GM10248 (cell line): ENCODE results near the gene RHO.
"Not testable (repeated sequence)": the region's sequence is repeated elsewhere in the genome, so short reads cannot be mapped to it uniquely, and the experiment has no call there.

Experiments used
- CTCF ChIA-PET: fragments of 300-600 bp; sonication (Branson Sonifier 250); formaldehyde crosslinking; extraction: SDS; loops from one replicate; lab custom pipeline; 2021; ENCODE audit warnings: antibody characterized with exemption; lab: Yijun Ruan, JAX
- POLR2A ChIA-PET: fragments of 350-650 bp; sonication (Branson Sonifier 250); formaldehyde crosslinking; extraction: SDS; loops from one replicate; lab custom pipeline; 2020; ENCODE audit warnings: antibody characterized with exemption; lab: Yijun Ruan, JAX
- DNase-seq: peaks from one replicate; pipeline ENCODE4 v3.0.0; 2012; ENCODE audit errors: extremely low spot score
- CTCF ChIP-seq: IDR thresholded peaks from 2 replicates; pipeline ENCODE4 v1.5.1; 2012; ENCODE audit warnings: mild to moderate bottlenecking, low read depth; ENCODE audit errors: extremely low read depth, missing control alignments, control extremely low read depth

The RHO gene

DNA sequence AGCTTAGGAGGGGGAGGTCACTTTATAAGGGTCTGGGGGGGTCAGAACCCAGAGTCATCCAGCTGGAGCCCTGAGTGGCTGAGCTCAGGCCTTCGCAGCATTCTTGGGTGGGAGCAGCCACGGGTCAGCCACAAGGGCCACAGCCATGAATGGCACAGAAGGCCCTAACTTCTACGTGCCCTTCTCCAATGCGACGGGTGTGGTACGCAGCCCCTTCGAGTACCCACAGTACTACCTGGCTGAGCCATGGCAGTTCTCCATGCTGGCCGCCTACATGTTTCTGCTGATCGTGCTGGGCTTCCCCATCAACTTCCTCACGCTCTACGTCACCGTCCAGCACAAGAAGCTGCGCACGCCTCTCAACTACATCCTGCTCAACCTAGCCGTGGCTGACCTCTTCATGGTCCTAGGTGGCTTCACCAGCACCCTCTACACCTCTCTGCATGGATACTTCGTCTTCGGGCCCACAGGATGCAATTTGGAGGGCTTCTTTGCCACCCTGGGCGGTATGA is at the start of gene RHO:
RHO (plus strand) TSS at position 51 of the 512 bp plus-strand sequence; CDS start at position 146, 95 bp downstream.
- no peak for TF ChIP-seq CTCF
- CTCF ChIA-PET, result interaction anchor here (1.1 kb wide), 1 partner anchor 11 kb away, joined by 3 read pairs; no protein-coding TSS in a partner anchor
- DNase-seq, result no peak
- POLR2A ChIA-PET, result no interaction called here

DNA sequence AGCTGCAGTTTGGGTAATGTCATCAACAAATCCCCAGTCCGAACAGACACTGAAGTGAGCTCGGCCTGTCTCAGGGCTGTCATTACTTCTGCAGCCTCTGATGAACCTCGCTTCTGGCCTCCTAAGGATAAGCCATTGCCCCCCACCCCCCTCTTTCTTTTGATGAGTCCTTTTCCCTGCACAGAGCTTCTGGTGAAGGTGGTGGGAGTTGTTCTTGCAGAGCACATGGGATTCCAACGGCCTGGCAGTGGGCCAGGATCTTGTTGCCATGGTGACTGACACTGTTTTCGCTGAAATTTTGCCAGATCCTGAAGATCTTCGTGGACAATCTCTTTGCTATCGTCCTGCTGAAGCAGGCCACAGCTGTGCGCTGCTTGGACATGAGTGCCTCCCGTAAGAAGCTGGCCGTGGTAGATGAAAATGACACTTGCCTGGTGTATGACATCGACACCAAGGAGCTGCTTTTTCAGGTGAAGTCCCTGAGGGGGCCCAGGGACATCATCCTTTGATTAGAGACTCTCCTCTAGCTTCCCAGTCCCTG is 47.1 kb upstream of the RHO start:
- ChIA-PET POLR2A (interaction anchor here (0.6 kb wide), 1 partner anchor 12 kb away, joined by 3 read pairs; no protein-coding TSS in a partner anchor), CTCF (interaction anchor here (0.6 to 2.6 kb wide), 7 partner anchors 9 to 453 kb away, joined by 3 to 17 read pairs (median 4); no protein-coding TSS in a partner anchor)
- DNase-seq, result not testable (repeated sequence)

DNA sequence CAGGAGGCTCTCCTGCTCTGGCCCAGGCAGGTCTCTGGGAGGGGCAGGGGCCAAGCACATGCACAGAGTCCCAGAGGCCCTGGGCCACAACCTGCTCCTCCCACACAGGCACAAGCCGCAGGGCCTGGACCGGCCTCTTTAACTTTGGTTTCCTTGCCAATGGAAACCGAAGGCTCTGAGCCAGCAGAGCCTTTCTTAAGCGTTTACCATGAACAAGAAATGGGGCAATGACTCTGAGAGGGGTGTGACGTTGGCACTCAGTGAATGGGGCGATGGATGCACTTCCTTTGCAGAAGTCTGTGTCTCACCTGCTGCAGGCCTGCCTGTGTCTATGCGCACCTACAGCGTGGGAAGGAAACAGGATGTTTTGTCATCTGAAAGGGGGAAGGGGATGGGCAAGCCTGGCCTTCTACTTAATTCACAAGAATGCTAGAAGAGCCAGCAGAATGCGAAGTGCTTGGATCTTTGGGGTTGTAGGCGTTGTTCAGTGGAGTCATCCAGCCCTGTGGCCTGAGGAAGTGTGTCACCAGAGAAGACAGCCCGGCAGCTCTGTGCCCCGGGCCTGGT is 46.6 kb upstream of the RHO start:
- DNase-seq, result no peak
- CTCF ChIA-PET, result interaction anchor here (1.7 to 2.6 kb wide), 3 partner anchors 9 to 99 kb away, joined by 5 to 17 read pairs (median 10); no protein-coding TSS in a partner anchor
- POLR2A ChIA-PET, result interaction anchor here (0.6 kb wide), 1 partner anchor 12 kb away, joined by 3 read pairs; no protein-coding TSS in a partner anchor
- TF ChIP-seq CTCF, result no peak

DNA sequence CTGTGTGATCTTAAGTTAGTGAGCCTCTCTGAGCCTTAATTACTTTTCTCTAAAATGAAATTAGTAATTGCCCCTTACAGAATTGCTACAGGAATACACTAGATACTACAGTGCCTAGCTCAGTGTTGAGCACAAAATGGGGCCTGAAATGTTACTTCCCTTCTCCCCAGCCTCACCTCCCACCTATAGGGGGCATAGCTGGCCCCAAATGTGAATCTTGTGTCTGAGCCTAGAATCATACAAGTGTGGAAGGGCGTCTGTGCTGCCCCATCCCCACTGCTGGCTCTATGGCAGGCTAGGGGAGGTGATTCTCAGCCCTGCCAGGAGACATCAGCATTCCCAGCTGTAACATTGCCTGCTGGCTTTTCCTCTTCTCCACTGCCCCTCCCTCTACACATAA is 45.7 kb upstream of the RHO start:
- CTCF ChIA-PET, result interaction anchor here (1.7 kb wide), 1 partner anchor 100 kb away, joined by 5 read pairs; no protein-coding TSS in a partner anchor
- no peak for DNase-seq
- POLR2A ChIA-PET, result no interaction called here
- no peak for TF ChIP-seq CTCF

- POLR2A ChIA-PET, result no interaction called here
These were observed 44.6 kb upstream of the RHO start for GRCh38 chr3:129483870-129484269.

DNA sequence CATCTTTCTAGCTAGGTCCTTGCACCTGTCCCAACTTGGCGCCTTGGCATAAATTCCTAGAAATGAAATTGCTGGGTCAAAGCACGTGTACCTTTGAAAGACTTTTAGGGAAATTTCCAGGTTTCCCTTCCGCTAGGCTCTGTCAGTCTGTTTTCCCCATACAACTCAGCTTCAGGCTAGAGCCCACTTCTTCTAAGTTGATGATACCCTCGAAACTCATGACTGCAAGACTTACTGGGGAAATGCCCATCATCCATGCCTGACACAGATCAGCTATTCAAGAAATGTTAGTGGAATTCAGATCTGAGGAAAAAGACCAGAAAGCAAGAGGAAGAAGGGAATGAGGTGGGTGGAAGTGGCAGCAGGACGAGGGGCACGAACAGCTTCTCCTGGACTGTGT is 43.3 kb upstream of the RHO start:
- DNase-seq, POLR2A ChIA-PET: not testable (repeated sequence)
- CTCF ChIA-PET, result interaction anchor here (1.4 kb wide), 1 partner anchor 517 kb away, joined by 3 read pairs; no protein-coding TSS in a partner anchor

More at GRCh38 chr3:129483870-129484269, 44.6 kb upstream of the RHO start:
- CTCF ChIA-PET, result interaction anchor here (1.0 kb wide), 1 partner anchor 28 kb away, joined by 3 read pairs; no protein-coding TSS in a partner anchor
- DNase-seq, result no peak
- TF ChIP-seq CTCF, result no peak

GRCh38 chr3:129485721-129486663 is 42.4 kb upstream of the RHO start:
- TF ChIP-seq CTCF, result no peak
- POLR2A ChIA-PET, result no interaction called here
- CTCF ChIA-PET, result interaction anchor here (1.0 to 1.6 kb wide), 4 partner anchors 11 to 620 kb away, joined by 3 to 7 read pairs (median 4); no protein-coding TSS in a partner anchor
- no peak for DNase-seq
